A375 (cell line): ENCODE results near the gene ORC1. TPM values are rescaled to one million over a fixed set of nuclear protein-coding genes. Genes with fewer than 3 reads are reported as not detected.

Source experiments
- total RNA-seq: library from RNA; depleted of rRNA; stranded (reverse); fragments of >200 nt; shearing (Covaris generic); gene quantifications from 2 replicates; pipeline ENCODE4 v1.2.3, GENCODE V29; 2014; rRNA removed

Gene ORC1
- total RNA-seq, result 20.3 and 26.4 TPM in 2 replicates

DNA sequence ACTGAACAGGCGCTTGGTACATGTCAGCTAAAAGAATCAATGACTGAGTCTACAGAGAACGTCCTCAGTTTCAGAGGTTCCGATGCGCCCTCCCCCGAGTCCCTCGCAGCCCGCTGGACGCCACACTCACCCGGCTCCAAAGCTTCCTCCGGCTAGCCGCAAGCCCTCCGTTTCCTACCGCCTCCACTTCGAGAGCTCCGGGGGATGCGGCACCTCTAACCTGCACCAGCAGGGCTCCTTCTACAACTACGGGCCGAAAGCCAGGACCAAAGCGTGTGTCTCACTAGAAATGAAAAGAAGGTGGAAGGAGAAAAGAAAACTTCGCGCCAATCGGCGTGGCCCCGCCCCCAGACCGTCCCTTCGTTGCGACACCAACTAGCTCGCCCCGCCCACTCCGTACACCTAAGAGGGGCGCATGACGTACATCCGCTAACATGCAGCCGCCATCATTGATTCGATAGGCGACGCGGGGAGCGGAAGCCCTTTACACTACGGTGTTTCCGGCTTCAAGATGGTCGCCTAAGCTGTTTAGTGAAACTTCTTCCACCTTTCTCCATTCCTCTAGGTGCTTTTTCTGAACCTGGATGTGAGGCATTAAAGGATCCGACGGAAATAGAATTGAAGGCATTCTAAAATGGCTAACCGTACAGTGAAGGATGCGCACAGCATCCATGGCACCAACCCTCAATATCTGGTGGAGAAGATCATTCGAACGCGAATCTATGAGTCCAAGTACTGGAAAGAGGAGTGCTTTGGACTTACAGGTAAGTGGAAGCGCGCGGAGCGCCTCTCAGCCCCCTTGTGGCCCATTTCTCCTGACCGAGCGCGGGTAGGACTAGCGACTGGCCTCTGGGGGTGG is at the start of gene ORC1, which contains the start of gene PRPF38A:
ORC1 (minus strand) TSS at position 308 of the 859 bp plus-strand sequence. CDS start 2,200 bp downstream, outside the sequence.
PRPF38A (plus strand) TSS at position 487 of the 859 bp plus-strand sequence; CDS start at position 635, 148 bp downstream.

DNA sequence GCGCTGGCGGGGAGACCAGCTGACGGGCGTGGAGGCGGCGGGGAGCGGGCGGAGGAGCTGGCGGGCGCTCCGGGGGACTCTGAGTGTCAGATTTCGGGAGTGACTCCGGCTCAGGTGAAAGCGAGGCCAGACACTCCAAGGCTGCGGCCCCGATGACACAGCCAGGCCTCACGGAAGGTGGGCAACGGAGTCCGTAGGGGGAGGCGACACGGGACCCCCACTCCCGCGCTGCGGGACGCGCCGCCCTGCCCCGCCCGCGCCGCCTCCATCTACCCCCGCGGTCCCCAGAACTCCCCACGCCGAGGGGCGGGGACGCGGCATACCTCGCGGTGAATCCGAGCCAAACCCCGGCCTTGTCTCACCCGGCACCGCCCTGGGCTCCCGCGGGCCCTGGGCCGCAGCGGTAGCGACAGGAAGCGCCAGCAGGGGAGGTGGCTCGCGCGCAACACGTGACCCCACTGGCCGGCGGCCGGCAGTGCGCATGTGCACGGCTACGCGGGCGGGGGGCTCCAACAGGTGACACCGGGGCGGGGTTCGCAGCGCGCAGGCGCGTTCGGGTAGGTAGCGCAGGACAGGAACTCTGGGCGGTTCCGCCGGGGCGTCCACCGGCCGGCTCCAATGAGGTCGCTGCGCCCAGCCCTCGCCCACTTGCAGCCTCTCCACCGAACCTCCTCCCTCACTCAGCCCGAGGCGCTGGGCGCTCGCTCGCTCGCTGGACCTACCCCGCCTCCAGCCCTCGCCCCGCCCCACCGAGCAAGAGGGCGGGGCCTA is 38.3 kb downstream of the ORC1 start, which contains the start of gene CC2D1B:
CC2D1B (minus strand) TSS at position 460 of the 771 bp plus-strand sequence. CDS start 1,585 bp downstream, outside the sequence.

Other genes with a start within 250 kb of the ORC1 start
- gene CC2D1B, start 38.2 kb downstream of the ORC1 start, total RNA-seq, result 37.4 TPM in 2 replicates
- 32.0 and 33.9 TPM in 2 replicates for gene PRPF38A, start 179 bp upstream of the ORC1 start, total RNA-seq
- gene TUT4, start 148.7 kb upstream of the ORC1 start, total RNA-seq, result 39.6 and 40.9 TPM in 2 replicates
- gene GPX7, start 197.9 kb upstream of the ORC1 start, total RNA-seq, result 3.2 and 5.7 TPM in 2 replicates
- gene SHISAL2A, start 228.7 kb upstream of the ORC1 start, total RNA-seq, result not detected in 2 replicates